Keratinocyte (primary cell): ENCODE results near the gene POMT2.

Experiments used
- EZH2 ChIP-seq: IDR thresholded peaks from one replicate; pipeline ENCODE4 v1.6.1; 2012; ENCODE audit warnings: inconsistent platforms, mild to moderate bottlenecking, low read length, moderate library complexity
- TF ChIP-seq, protein P1 (sequence below), 3 experiments: IDR thresholded peaks in 1 of 3; conservative IDR thresholded peaks in 1 of 3; optimal IDR thresholded peaks in 1 of 3; 2 replicates in 2 of 3; 3 replicates in 1 of 3; pipeline versions ENCODE3 to v1.5.1; 2011; ENCODE audit warnings: low read length in 3 of 3, mild to moderate bottlenecking in 3 of 3, moderate library complexity in 2 of 3, control low read depth in 1 of 3, inconsistent platforms in 1 of 3; ENCODE audit not compliant: insufficient read depth in 2 of 3; ENCODE audit errors: extremely low read depth in 1 of 3

DNA sequence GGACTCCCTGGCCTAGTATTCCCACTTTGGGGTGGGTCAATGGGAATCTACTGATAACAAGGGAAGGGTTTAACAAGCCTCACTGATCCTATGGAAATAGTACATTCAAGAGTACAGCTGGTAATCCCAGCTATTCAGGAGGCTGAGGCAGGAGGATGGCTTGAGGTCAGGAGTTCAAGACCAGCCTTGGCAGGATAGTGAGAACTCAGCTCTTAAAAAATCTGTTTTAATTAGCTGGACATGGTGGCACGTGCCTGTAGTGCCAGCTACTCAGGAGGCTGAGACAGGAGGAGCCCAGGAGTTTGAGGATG lies 4.5 kb downstream of the POMT2 start:
- TF ChIP-seq, protein P1, sequence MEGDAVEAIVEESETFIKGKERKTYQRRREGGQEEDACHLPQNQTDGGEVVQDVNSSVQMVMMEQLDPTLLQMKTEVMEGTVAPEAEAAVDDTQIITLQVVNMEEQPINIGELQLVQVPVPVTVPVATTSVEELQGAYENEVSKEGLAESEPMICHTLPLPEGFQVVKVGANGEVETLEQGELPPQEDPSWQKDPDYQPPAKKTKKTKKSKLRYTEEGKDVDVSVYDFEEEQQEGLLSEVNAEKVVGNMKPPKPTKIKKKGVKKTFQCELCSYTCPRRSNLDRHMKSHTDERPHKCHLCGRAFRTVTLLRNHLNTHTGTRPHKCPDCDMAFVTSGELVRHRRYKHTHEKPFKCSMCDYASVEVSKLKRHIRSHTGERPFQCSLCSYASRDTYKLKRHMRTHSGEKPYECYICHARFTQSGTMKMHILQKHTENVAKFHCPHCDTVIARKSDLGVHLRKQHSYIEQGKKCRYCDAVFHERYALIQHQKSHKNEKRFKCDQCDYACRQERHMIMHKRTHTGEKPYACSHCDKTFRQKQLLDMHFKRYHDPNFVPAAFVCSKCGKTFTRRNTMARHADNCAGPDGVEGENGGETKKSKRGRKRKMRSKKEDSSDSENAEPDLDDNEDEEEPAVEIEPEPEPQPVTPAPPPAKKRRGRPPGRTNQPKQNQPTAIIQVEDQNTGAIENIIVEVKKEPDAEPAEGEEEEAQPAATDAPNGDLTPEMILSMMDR (optimal IDR thresholded peaks at IDR 0.05 in 1 of 3, IDR thresholded peaks at IDR 0.05 in 1 of 3, conservative IDR thresholded peaks at IDR 0.05 in 1 of 3; ENCODE audit: extremely low read depth in 1 of 3, insufficient read depth in 2 of 3, low read length in 3 of 3), result no peak
- TF ChIP-seq EZH2, result no peak
